Activated T-helper 9 cell treated with anti-CD3 and anti-CD28 coated beads, Interleukin-2, amount 50 U/mL, for 16 hours (primary cell): ENCODE results near the gene EMC10.
"Not testable (repeated sequence)": the region's sequence is repeated elsewhere in the genome, so short reads cannot be mapped to it uniquely, and the experiment has no call there.

Source experiments
- DNase-seq: peaks from one replicate; pipeline ENCODE4 v3.0.0-alpha.2; 2020; ENCODE audit warnings: low read depth

The EMC10 gene

DNA sequence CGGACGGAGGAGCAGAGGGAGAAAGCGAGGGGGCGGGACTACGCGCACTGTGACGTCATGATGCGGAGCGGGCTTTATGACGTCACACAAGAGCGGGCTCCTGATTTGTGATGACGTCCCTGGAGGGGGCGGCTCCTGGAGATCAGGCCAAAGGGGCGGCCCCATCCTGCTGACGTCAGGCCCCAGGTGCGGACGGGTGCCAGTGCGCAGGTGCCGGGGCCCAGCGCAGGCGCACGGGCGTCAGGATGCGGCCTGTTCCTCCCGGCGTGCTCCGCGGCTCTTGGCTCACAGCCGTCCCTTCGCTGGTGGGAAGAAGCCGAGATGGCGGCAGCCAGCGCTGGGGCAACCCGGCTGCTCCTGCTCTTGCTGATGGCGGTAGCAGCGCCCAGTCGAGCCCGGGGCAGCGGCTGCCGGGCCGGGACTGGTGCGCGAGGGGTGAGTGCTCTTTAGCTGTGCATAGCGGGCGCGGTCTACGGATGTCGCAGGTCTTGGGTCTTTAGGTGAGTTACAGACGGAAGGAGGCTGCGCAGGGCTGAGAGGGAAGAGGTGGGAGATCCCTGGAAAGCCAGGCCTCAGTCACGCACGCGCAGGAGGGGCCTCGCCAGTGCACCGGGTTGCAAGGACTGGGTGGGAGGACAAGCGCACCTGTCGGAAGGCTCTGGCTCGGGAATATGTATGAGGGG lies at the start of gene EMC10, which contains the start of gene GARIN5A:
TSS of gene EMC10 (plus strand) at position 284 of the 683 bp plus-strand sequence. CDS start at position 322, 38 bp downstream.
TSS of gene GARIN5A (minus strand) at position 625 of the 683 bp plus-strand sequence. CDS start at position 165, 460 bp downstream.
- DNase-seq: peak; percentile 87

DNA sequence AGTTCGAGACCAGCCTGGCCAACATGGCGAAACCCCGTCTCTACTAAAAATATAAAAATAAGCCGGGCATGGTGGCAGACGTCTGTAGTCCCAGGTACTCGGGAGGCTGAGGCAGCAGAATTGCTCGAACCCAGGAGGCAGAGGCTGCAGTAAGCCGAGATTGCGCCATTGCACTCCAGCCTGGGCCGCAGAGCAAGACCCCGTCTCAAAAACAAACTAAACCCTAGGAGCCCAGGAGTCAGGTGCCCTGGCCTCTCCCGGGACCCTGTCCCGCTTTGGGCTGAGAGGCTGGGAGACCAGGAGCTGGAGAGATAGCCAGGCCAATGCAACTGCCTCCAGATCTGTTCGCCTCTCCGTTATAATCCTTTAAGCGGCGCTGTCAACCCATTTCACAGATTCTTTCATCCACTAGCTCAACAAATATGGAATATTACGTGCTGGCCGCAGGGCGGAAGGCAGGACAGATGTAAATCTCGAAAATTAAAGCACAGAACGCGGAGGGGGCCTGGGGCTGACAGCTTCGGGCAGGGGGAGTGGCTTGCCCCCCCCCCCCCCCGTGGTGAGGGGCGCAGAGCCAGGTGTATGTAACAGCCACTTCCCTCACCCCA lies 48.9 kb upstream of the EMC10 start:
- DNase-seq: no peak

DNA sequence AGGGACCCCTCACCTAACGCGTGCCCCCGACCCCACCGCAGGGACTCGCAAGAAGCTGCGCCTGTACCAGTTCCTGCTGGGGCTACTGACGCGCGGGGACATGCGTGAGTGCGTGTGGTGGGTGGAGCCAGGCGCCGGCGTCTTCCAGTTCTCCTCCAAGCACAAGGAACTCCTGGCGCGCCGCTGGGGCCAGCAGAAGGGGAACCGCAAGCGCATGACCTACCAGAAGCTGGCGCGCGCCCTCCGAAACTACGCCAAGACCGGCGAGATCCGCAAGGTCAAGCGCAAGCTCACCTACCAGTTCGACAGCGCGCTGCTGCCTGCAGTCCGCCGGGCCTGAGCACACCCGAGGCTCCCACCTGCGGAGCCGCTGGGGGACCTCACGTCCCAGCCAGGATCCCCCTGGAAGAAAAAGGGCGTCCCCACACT lies 48.3 kb upstream of the EMC10 start:
- no peak for DNase-seq

DNA sequence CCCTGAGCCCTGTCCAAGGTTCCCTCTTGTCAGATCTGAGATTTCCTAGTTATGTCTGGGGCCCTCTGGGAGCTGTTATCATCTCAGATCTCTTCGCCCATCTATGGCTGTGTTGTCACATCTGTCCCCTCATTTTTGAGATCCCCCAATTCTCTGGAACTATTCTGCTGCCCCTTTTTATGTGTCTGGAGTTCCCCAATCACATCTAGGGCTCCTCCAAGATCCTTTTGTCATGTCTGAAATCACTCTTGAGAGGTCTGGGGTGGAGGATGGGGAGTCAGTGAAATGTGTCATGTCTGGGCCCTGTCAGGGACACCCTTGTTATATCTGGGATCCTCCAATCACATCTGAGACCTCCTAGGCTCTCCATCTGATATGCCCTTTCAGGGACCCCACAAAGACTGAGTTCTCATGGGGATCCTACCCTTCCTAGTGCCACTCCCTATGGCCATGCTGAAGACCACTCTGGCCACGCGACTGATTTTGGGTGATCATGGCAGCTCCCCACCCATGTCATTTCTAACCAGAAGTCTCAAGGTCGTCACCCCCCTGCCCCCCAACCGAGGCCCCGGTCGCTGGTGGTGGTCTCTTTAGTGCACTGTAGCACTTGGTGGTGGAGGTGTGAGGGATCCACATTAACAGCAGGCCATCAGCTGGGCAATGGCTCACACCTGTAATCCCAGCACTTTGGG lies 47.4 kb upstream of the EMC10 start:
- DNase-seq: no peak

- no peak for DNase-seq
These were observed 45.4 kb upstream of the EMC10 start for GRCh38 chr19:50430888-50431342.

GRCh38 chr19:50431343-50432220 lies 44.7 kb upstream of the EMC10 start:
- DNase-seq: peak; percentile 80

DNA sequence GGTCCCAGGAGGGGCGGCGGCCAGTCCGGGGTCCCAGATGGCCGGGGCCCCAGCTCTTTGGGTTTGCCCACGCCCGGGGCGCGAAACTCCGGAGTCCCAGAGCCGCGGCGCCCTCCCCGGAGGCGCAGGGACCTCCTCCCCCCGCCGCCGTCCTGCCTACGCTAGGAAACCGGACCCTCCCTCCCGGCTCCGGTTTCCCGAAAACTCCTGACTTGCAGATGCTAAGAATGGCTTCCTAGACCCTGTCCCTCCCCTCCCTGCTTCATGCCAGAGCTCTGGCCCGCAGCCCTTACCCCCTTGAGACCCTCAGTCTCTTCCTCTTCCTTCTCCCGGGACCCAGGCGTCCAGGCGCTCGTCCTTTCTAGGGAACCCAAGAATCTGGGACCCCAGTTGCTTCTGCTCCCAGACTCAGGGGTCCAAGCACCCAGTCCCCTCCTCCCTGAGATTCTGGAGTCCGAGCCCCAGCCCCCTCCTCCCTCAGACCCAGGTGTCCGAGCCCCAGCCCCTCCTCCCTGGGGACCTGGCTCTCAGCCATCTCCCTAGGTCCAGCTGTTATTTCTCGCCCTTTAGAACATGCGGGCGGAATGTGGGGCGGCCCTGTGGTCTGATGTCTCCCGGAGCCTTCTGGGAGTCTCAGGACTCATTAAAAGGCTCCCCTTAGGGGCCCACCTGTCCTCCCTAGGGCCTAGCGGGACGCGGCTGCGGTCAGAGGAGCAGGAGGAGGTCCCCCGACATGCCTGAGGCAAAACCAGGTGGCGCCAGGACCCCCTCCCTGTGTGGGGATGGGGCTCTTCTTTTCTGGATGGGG lies 43.9 kb upstream of the EMC10 start, which contains the start of gene MYBPC2:
TSS of gene MYBPC2 (plus strand) at position 672 of the 808 bp plus-strand sequence. CDS start at position 734, 62 bp downstream.
- no peak for DNase-seq

DNA sequence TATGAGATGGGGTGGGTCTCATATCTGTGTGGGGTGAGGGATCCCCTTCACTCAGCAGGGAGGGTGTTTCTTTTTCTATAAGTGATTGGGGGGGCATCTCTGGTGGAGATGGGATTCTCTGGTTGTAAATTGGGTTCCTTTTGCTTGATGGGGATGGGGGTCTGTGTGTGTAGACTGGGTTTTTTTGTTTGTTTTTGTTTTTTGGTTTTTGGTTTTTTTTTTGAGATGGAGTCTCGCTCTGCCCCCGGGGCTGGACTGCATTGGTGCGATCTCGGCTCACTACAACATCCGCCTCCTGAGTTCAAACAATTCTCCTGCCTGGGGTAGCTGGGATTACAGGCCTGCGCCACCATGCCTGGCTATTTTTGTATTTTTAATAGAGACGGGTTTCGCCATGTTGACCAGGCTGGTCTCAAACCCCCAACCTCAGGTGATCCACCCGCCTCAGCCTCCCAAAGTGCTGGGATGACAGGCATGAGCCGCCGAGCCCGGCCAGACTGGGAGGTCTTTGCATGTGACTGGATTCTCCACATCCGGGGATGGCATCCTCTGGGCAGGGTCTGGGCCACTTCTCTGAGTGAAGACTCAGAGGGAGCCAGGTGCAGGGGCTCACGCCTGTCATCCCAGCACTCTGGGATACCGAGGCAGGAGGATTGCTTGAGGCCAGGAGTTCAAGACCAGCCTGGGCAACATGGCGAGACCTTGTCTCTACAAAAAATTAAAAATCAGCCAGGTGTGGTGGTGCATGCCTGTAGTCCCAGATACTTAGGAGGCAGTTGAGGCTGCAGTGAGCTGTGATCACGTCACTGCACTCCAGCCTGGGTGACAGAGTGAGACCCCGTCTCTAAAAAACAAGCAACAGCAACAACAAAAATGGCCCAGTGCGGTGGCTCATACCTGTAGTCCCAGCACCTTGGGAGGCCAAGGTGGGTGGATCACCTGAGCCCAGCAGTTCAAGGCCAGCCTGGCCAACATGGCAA lies 42.8 kb upstream of the EMC10 start:
- no peak for DNase-seq

GRCh38 chr19:50434525-50434924 lies 41.8 kb upstream of the EMC10 start:
- DNase-seq: no peak

DNA sequence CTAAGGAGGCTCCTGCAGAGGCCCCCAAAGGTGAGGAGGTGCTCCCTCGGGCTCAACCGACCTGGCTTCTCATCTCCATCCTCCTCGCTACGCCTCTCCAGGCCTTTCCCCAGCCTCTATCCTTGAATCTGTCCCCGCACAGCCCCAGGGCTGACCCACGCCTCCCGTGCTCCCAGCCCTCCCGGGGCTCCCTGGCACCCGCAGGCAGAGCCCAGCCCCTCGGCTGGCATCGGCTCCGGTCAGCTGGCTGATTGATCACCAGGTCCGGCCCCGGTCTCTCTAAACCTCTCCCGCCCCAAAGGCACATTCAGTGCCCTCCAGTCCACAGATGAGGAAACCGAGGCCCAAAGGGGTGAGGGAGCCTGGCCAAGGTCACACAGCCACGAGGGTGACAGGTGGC lies 41.1 kb upstream of the EMC10 start:
- no peak for DNase-seq

GRCh38 chr19:50435627-50436026 lies 40.7 kb upstream of the EMC10 start:
- no peak for DNase-seq

DNA sequence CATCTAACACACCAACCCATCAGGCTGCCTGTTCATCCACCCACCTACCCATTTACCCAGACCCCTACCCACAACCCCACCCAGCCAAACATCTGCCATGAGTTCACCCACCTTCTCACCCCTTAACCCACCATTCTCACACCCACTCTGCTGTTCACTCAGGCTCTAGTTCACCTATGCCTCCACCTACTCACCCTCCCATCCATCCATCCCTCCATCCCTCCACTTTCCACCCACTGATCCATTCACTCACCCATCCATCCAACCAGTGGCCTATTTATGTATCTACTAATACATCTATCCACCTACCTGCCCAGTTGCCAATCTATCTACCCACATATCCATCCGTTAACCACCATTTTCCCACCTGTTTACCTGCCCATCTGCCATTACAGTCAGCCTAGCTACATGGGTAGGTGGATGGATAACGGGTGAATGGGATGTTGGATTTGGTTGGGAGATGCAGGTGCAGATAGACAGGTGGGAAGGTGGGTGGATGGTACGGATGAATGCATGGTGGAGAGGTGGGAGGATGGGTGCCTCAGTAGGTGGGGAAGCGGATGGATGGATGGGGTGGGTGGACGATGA lies 38.4 kb upstream of the EMC10 start:
- no peak for DNase-seq

DNA sequence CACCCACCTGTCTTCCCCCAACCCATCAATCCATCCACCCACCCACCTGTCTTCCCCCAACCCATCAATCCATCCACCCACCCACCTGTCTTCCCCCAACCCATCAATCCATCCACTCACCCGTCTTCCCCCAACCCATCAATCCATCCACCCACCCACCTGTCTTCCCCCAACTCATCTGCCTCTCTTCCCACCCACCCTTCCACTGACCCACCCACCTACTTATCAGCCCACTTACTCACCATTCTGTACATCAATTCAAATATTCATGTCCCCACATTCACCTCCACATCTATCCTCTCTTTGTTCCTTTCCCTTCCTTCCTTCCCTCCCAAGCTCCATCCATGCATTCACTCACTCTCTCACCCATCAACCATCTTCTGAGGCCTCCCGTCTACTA lies 37.2 kb upstream of the EMC10 start:
- not testable (repeated sequence) for DNase-seq

DNA sequence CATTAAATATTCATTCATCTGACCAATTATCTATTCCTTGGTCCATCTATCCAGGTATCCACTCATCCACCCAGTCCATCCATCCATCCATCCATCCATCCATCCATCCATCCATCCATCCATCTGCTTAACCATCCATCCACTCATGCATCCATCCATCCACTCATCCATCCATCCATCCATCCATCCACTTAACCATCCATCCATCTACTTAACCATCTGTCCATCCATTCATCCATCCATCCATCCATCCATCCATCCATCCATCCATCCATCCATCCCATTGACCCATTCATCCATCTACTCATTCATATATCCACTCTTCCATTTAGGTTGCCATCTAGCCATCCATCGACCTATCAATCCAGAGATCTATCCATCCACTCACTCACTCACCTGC lies 32.2 kb upstream of the EMC10 start:
- DNase-seq: no peak

- DNase-seq: no peak
These were observed 29.3 kb upstream of the EMC10 start for GRCh38 chr19:50447053-50447452.

DNA sequence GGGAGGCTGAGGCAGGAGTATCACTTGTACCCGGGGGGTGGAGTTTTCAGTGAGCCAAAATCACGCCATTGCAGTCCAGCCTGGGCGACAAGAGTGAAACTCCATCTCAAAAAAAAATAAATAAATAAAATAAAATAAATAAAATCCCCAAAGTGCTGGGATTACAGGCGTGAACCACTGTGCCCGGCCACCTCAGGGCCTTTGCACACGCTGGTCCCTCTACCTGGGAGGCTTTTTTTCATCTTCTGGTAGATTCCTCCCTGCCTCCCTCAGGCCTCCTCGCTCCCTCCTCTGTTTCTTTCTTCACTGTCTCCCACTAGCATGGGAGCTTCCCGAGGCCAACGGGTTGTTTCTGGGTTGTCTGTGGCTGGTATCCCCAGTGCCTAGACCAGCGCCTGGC lies 28.6 kb upstream of the EMC10 start:
- no peak for DNase-seq

GRCh38 chr19:50449236-50449899 lies 26.9 kb upstream of the EMC10 start:
- DNase-seq: no peak

- no peak for DNase-seq
These were observed 25.7 kb upstream of the EMC10 start for GRCh38 chr19:50450369-50451222.
